Embryonic facial prominence (tissue), 1 donor: ENCODE results near the gene CTTN.
A peak's percentile ranks its signal among the peaks of the same experiment; 100 is the strongest.

ENCODE experiments used
- DNase-seq: peaks from one replicate; pipeline ENCODE4 v3.0.0-alpha.2; 2016; ENCODE audit errors: extremely low spot score

Gene CTTN

GRCh38 chr11:70397983-70398833 is at the start of gene CTTN:
TSS of gene CTTN (plus strand) at chr11:70398529. CDS start at chr11:70407298, 8,769 bp downstream.
- DNase-seq: peak; percentile 61

GRCh38 chr11:70348608-70349007 is 49.7 kb upstream of the CTTN start:
- no peak for DNase-seq

- DNase-seq: no peak
Observed at GRCh38 chr11:70351646-70352045, 46.7 kb upstream of the CTTN start.

GRCh38 chr11:70352100-70352499 is 46.2 kb upstream of the CTTN start:
- no peak for DNase-seq

- DNase-seq: no peak
Observed at GRCh38 chr11:70352601-70353000, 45.7 kb upstream of the CTTN start.

GRCh38 chr11:70353329-70353728 is 45.0 kb upstream of the CTTN start:
- no peak for DNase-seq

- no peak for DNase-seq
Observed at GRCh38 chr11:70353900-70354568, 44.3 kb upstream of the CTTN start.

GRCh38 chr11:70354629-70355028 is 43.7 kb upstream of the CTTN start:
- no peak for DNase-seq

- DNase-seq: no peak
Observed at GRCh38 chr11:70358753-70359152, 39.6 kb upstream of the CTTN start.

GRCh38 chr11:70359451-70360205 is 38.7 kb upstream of the CTTN start:
- DNase-seq: no peak

- DNase-seq: no peak
Observed at GRCh38 chr11:70360211-70360610, 38.1 kb upstream of the CTTN start.

GRCh38 chr11:70364178-70364577 is 34.2 kb upstream of the CTTN start:
- DNase-seq: no peak

- no peak for DNase-seq
Observed at GRCh38 chr11:70364745-70365543, 33.4 kb upstream of the CTTN start.

GRCh38 chr11:70365544-70365927 is 32.8 kb upstream of the CTTN start:
- DNase-seq: no peak

GRCh38 chr11:70367071-70367470 is 31.3 kb upstream of the CTTN start:
- DNase-seq: no peak

- DNase-seq: no peak
Observed at GRCh38 chr11:70368961-70369360, 29.4 kb upstream of the CTTN start.

GRCh38 chr11:70371241-70371640 is 27.1 kb upstream of the CTTN start:
- DNase-seq: no peak

GRCh38 chr11:70372076-70372475 is 26.3 kb upstream of the CTTN start:
- DNase-seq: no peak

GRCh38 chr11:70376621-70377020 is 21.7 kb upstream of the CTTN start:
- no peak for DNase-seq

GRCh38 chr11:70377645-70378044 is 20.7 kb upstream of the CTTN start:
- no peak for DNase-seq

- no peak for DNase-seq
Observed at GRCh38 chr11:70378506-70379134, 19.7 kb upstream of the CTTN start.
